Fibroblast of pulmonary artery (primary cell): ENCODE measurements around the gene HMGB4.

Experiments used
- DNase-seq: peaks from one replicate; pipeline ENCODE4 v3.0.0-alpha.2; 2010; ENCODE audit warnings: low read depth
- H3K4me3 ChIP-seq: replicated peaks from 2 replicates; pipeline ENCODE4 v1.5.1; 2011; ENCODE audit warnings: low read depth, mild to moderate bottlenecking, control low read depth, low read length, moderate library complexity
- TF ChIP-seq, protein P1 (sequence below): IDR thresholded peaks from 2 replicates; pipeline ENCODE4 v1.5.1; 2011; ENCODE audit warnings: mild to moderate bottlenecking, control low read depth, low read length, inconsistent platforms; ENCODE audit errors: missing control alignments

Gene HMGB4

GRCh38 chr1:33872683-33873082 is 8.8 kb downstream of the HMGB4 start:
- TF ChIP-seq, protein P1, sequence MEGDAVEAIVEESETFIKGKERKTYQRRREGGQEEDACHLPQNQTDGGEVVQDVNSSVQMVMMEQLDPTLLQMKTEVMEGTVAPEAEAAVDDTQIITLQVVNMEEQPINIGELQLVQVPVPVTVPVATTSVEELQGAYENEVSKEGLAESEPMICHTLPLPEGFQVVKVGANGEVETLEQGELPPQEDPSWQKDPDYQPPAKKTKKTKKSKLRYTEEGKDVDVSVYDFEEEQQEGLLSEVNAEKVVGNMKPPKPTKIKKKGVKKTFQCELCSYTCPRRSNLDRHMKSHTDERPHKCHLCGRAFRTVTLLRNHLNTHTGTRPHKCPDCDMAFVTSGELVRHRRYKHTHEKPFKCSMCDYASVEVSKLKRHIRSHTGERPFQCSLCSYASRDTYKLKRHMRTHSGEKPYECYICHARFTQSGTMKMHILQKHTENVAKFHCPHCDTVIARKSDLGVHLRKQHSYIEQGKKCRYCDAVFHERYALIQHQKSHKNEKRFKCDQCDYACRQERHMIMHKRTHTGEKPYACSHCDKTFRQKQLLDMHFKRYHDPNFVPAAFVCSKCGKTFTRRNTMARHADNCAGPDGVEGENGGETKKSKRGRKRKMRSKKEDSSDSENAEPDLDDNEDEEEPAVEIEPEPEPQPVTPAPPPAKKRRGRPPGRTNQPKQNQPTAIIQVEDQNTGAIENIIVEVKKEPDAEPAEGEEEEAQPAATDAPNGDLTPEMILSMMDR = no peak
- no peak overlapping the region for H3K4me3 ChIP-seq
- DNase-seq = no peak

DNA sequence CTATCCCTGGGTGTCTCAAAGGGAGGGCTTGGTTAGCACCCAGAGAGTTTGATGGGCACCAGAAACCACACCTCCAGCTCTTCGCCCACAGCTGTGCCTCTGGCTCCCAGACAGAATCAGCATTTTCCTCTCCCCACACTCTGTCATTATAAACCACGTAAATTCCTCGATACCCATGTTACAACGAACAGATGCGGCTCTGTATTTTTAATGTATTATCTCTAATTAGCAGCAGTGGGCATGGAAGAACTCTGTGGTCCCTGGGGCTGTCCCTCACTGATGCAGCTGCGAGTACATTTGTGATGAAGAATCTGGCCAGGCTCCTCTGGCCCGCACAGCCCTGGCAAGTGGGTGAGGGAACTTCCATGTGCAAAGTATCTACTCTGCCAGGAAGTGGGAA is 10.8 kb downstream of the HMGB4 start:
- TF ChIP-seq, protein P1 = no peak
- H3K4me3 ChIP-seq = no peak overlapping the region
- no peak for DNase-seq

- H3K4me3 ChIP-seq = no peak overlapping the region
- no peak for DNase-seq
- TF ChIP-seq, protein P1 = no peak
Observed at GRCh38 chr1:33875862-33876261, 12.0 kb downstream of the HMGB4 start.

DNA sequence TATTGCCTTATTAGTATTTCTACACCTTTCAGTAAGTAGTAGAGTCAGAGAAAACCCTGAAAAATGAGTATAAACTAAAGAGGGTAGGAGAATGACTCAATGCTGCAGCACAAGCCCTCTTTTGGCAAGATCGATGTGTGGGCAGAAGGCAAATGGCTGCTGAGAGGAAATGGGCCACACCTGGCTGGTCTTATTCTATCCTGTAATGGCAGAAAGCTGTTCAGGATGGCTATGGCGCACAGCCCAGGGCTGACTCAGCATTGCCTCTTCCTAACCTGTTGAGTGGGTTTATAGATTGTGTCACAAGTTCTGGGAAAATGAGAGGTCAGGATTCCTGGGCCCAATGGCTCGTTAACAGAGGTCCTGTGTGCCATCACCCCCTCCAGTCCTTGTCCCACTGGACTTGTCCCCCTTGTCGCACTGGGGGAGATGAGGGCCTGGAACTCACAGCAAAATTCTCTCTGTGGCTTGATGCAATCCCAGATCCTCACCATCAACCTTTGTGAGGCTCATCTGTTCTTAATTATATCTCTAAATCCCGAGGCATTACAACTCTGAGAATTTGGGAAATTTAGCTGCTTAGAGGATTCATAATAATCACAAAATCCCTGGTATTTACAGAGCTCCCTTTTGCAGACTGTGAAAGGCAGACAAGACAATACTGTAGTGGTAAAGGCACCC is 13.2 kb downstream of the HMGB4 start:
- no peak for DNase-seq
- TF ChIP-seq, protein P1 = no peak
- no peak overlapping the region for H3K4me3 ChIP-seq

DNA sequence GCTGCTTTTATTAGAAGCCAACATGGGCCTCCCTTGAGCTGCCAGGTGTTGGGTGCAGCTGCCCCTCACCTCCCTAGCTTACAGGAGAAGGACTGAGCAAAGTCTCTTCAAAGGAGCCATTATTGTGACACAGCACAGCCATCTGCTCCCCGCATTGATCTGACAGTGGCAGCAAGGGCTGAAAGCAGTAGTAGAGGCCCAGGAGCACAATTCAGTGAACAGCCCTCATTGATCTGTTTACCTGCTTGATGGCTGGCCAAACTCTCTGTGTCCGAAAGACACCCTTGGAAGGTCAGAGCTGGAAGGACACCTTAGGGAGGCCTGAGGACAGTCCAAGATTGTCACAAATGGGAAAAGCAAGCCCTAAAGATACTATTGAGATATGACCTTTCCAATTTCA is 14.5 kb downstream of the HMGB4 start:
- H3K4me3 ChIP-seq = no peak overlapping the region
- no peak for DNase-seq
- TF ChIP-seq, protein P1 = no peak

DNA sequence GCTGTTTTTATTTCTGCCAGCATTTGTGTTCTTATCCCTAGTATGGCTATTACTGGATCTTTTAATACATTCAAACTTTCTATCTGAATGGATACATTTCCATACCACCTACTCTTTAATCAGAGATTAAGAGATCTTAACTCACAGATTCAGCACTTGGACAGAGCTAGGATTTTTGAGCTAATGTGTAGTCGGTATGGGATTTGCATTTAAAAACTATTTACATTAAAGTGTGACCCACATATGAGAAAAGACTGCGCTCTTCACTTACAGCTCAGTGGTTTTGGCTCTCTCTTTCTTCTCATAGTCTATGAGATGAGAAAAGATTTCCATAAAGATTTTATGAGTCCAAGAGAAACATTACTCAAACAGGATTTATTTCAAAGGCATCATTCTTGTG is 16.4 kb downstream of the HMGB4 start:
- DNase-seq = no peak
- TF ChIP-seq, protein P1 = no peak
- H3K4me3 ChIP-seq = no peak overlapping the region

GRCh38 chr1:33886496-33886895 is 22.6 kb downstream of the HMGB4 start:
- no peak overlapping the region for H3K4me3 ChIP-seq
- TF ChIP-seq, protein P1 = no peak
- no peak for DNase-seq
